Left ventricle myocardium inferior (tissue), 1 donor: ENCODE data around the gene NAA10. TPM values are rescaled to one million over a fixed set of nuclear protein-coding genes. Genes with fewer than 3 reads are reported as not detected.

Experiments
- DNase-seq: peaks from one replicate; pipeline ENCODE4 v3.0.0-alpha.2; 2020
- H3K27ac ChIP-seq: fragments of 200-600 bp; replicated peaks from 2 replicates; pipeline ENCODE4 v1.8.0; 2021
- H3K27me3 ChIP-seq: fragments of 200-600 bp; 2 replicates; pipeline ENCODE4 v1.8.0; 2021; ENCODE audit warnings: low read depth
- H3K36me3 ChIP-seq: fragments of 200-600 bp; 2 replicates; pipeline ENCODE4 v1.8.0; 2021
- H3K4me1 ChIP-seq: fragments of 200-600 bp; 2 replicates; pipeline ENCODE4 v1.8.0; 2021
- H3K4me3 ChIP-seq: fragments of 200-600 bp; 2 replicates; pipeline ENCODE4 v1.8.0; 2021; ENCODE audit warnings: mild to moderate bottlenecking, moderate library complexity
- H3K9me3 ChIP-seq: fragments of 200-600 bp; replicated peaks from 2 replicates; pipeline ENCODE4 v1.8.0; 2021
- CTCF ChIP-seq: fragments of 200-600 bp; IDR thresholded peaks from 2 replicates; pipeline ENCODE4 v1.8.0; 2021; ENCODE audit warnings: antibody characterized with exemption, mild to moderate bottlenecking, borderline replicate concordance
- intact Hi-C: fragments of 100-400 bp; cut with micrococcal nuclease; formaldehyde crosslinking; loops from one replicate; pipeline ENCODE4 v1.11.0; 2022
- total RNA-seq: library from RNA; stranded (reverse); fragmentation: NEBNext Ultra II Directional; extraction: Animal tissue kit (Norgen Biotek cat#: 25700); gene quantifications from one replicate; pipeline ENCODE4 v1.2.1, GENCODE V29; 2021
- donor health status: DM: no; HTN: yes; CAD: no; lungs with severe emphysema.

The NAA10 gene
- total RNA-seq, 1 donor from 2014 or later: 67.1 TPM

- intact Hi-C loops: no loop called here
- DNase-seq: no peak
- Histone ChIP-seq H3K36me3 (peaks cover 36% of the 10 kb centered on the region), H3K9me3 (no peaks in the 10 kb centered on the region), H3K4me3 (no peak overlapping the region), H3K4me1 (peaks cover 47% of the 10 kb centered on the region), H3K27me3 (no peaks in the 10 kb centered on the region), H3K27ac (no peak overlapping the region)
- TF ChIP-seq CTCF: no peak
Observed at GRCh38 chrX:153964105-153964504, 29.3 kb upstream of the NAA10 start.

GRCh38 chrX:153963546-153963945 is 28.7 kb upstream of the NAA10 start:
- no peak for TF ChIP-seq CTCF
- Histone ChIP-seq H3K4me3 (no peak overlapping the region), H3K4me1 (peaks cover 42% of the 10 kb centered on the region), H3K27ac (no peak overlapping the region), H3K27me3 (no peaks in the 10 kb centered on the region), H3K9me3 (no peaks in the 10 kb centered on the region), H3K36me3 (peaks cover 42% of the 10 kb centered on the region)
- no peak for DNase-seq
- intact Hi-C loops: no loop called here

GRCh38 chrX:153961292-153961691 is 26.5 kb upstream of the NAA10 start:
- intact Hi-C loops: no loop called here
- Histone ChIP-seq H3K27ac (no peak overlapping the region), H3K4me1 (peaks cover 19% of the 10 kb centered on the region), H3K4me3 (no peak overlapping the region), H3K36me3 (peaks cover 64% of the 10 kb centered on the region), H3K9me3 (no peaks in the 10 kb centered on the region), H3K27me3 (no peaks in the 10 kb centered on the region)
- no peak for DNase-seq
- no peak for TF ChIP-seq CTCF

GRCh38 chrX:153960786-153961185 is 25.9 kb upstream of the NAA10 start:
- Histone ChIP-seq H3K36me3 (peaks cover 68% of the 10 kb centered on the region), H3K4me3 (no peak overlapping the region), H3K27ac (no peak overlapping the region), H3K4me1 (peaks cover 14% of the 10 kb centered on the region), H3K9me3 (no peaks in the 10 kb centered on the region), H3K27me3 (no peaks in the 10 kb centered on the region)
- intact Hi-C loops: no loop called here
- TF ChIP-seq CTCF: no peak
- no peak for DNase-seq

- H3K36me3 ChIP-seq: peaks cover 70% of the 10 kb centered on the region
- no peak for TF ChIP-seq CTCF
- no peak overlapping the region for H3K27ac ChIP-seq
- no peaks in the 10 kb centered on the region for H3K9me3 ChIP-seq
- H3K4me3 ChIP-seq: no peak overlapping the region
- H3K4me1 ChIP-seq: peaks cover 7% of the 10 kb centered on the region
- intact Hi-C loops: no loop called here
- H3K27me3 ChIP-seq: no peaks in the 10 kb centered on the region
- DNase-seq: no peak
Observed at GRCh38 chrX:153960077-153960476, 25.2 kb upstream of the NAA10 start.

- intact Hi-C loops: no loop called here
- H3K36me3 ChIP-seq: peaks cover 74% of the 10 kb centered on the region
- no peak for TF ChIP-seq CTCF
Observed at GRCh38 chrX:153959649-153960048, 24.8 kb upstream of the NAA10 start.

More at GRCh38 chrX:153959649-153960048, 24.8 kb upstream of the NAA10 start:
- Histone ChIP-seq H3K4me3 (no peak overlapping the region), H3K4me1 (peaks cover 3% of the 10 kb centered on the region), H3K27ac (no peak overlapping the region), H3K9me3 (no peaks in the 10 kb centered on the region), H3K27me3 (no peaks in the 10 kb centered on the region)
- no peak for DNase-seq
